ENCODE data around the gene ISLR.

DNA sequence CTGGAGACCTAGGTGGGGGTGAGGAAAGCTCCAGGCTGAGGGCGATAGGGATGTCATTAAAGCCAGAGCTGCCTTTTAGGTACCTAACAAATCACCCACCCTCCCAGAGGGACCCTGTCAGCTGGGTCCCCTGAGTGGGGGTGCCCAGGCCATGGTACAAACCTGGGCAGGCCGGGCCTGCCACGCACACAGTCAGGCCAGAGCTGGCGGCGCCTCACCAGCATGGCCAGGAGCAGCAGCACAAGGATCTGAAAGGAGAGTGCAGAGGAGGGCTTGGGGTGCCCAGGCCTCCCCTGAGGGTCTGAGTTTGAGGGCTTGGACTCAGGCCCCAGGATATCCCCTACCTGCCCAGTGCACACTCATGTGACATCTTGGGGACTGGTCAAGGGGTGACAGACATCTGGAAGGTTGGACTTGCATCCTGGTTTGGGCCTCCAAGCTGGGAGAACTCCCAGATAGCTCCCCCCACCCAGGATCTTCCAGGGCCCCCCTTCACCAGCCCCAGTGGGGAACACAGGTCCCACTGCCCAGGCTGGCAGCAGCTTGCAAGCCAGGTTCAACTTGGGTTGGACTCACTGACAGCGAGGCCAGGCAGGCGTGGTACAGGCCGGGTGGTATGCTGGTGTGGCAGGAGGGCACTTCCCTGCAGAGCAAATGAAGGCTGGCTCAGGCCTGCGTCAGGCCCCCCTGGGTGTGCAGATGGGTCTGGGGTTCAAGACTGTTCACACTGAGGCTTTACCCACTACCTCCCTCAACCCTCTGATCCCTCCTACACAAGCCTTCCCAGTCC lies 23.9 kb downstream of the ISLR start:
- TF ChIP-seq HDAC1 (IDR thresholded peaks at IDR 0.05) (no peak), FOXM1 (IDR thresholded peaks at IDR 0.05; ENCODE audit: low read depth) (no peak), FOXM1 (CRISPR knock-in tag; IDR thresholded peaks at IDR 0.05; ENCODE audit: low read depth) (no peak), CREB1 (IDR thresholded peaks at IDR 0.05) (no peak), CREB1 (CRISPR knock-in tag; IDR thresholded peaks at IDR 0.05) (no peak), MAZ (CRISPR knock-in tag; conservative IDR thresholded peaks at IDR 0.05 in 1 of 2, IDR thresholded peaks at IDR 0.05 in 1 of 2) (no peak), ETV6 (IDR thresholded peaks at IDR 0.05; ENCODE audit: borderline replicate concordance in 1 of 2, low read depth in 2 of 2, low read length in 1 of 2) (no peak), ETV6 (CRISPR knock-in tag; IDR thresholded peaks at IDR 0.05; ENCODE audit: borderline replicate concordance) (no peak), SP1 (CRISPR knock-in tag; IDR thresholded peaks at IDR 0.05) (no peak), NRF1 (conservative IDR thresholded peaks at IDR 0.05 in 1 of 2, IDR thresholded peaks at IDR 0.05 in 1 of 2) (no peak), ZNF165 (CRISPR knock-in tag; IDR thresholded peaks at IDR 0.05; ENCODE audit: borderline replicate concordance) (no peak), FOXJ3 (CRISPR knock-in tag; IDR thresholded peaks at IDR 0.05) (no peak), ZNF121 (CRISPR knock-in tag; conservative IDR thresholded peaks at IDR 0.05) (no peak)
- TF ChIP-seq, protein P1, sequence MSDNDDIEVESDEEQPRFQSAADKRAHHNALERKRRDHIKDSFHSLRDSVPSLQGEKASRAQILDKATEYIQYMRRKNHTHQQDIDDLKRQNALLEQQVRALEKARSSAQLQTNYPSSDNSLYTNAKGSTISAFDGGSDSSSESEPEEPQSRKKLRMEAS (CRISPR knock-in tag; IDR thresholded peaks at IDR 0.05), result no peak
- TF ChIP-seq, protein P2, sequence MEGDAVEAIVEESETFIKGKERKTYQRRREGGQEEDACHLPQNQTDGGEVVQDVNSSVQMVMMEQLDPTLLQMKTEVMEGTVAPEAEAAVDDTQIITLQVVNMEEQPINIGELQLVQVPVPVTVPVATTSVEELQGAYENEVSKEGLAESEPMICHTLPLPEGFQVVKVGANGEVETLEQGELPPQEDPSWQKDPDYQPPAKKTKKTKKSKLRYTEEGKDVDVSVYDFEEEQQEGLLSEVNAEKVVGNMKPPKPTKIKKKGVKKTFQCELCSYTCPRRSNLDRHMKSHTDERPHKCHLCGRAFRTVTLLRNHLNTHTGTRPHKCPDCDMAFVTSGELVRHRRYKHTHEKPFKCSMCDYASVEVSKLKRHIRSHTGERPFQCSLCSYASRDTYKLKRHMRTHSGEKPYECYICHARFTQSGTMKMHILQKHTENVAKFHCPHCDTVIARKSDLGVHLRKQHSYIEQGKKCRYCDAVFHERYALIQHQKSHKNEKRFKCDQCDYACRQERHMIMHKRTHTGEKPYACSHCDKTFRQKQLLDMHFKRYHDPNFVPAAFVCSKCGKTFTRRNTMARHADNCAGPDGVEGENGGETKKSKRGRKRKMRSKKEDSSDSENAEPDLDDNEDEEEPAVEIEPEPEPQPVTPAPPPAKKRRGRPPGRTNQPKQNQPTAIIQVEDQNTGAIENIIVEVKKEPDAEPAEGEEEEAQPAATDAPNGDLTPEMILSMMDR (IDR thresholded peaks at IDR 0.05 in 2 of 3, conservative IDR thresholded peaks at IDR 0.05 in 1 of 3; ENCODE audit: insufficient read depth in 2 of 3, low read depth in 1 of 3, low read length in 3 of 3), result no peak
- TF ChIP-seq, protein P3, sequence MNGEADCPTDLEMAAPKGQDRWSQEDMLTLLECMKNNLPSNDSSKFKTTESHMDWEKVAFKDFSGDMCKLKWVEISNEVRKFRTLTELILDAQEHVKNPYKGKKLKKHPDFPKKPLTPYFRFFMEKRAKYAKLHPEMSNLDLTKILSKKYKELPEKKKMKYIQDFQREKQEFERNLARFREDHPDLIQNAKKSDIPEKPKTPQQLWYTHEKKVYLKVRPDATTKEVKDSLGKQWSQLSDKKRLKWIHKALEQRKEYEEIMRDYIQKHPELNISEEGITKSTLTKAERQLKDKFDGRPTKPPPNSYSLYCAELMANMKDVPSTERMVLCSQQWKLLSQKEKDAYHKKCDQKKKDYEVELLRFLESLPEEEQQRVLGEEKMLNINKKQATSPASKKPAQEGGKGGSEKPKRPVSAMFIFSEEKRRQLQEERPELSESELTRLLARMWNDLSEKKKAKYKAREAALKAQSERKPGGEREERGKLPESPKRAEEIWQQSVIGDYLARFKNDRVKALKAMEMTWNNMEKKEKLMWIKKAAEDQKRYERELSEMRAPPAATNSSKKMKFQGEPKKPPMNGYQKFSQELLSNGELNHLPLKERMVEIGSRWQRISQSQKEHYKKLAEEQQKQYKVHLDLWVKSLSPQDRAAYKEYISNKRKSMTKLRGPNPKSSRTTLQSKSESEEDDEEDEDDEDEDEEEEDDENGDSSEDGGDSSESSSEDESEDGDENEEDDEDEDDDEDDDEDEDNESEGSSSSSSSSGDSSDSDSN (IDR thresholded peaks at IDR 0.05; ENCODE audit: borderline replicate concordance in 1 of 2, low read depth in 2 of 2, low read length in 2 of 2), result no peak
- TF ChIP-seq, protein P4, sequence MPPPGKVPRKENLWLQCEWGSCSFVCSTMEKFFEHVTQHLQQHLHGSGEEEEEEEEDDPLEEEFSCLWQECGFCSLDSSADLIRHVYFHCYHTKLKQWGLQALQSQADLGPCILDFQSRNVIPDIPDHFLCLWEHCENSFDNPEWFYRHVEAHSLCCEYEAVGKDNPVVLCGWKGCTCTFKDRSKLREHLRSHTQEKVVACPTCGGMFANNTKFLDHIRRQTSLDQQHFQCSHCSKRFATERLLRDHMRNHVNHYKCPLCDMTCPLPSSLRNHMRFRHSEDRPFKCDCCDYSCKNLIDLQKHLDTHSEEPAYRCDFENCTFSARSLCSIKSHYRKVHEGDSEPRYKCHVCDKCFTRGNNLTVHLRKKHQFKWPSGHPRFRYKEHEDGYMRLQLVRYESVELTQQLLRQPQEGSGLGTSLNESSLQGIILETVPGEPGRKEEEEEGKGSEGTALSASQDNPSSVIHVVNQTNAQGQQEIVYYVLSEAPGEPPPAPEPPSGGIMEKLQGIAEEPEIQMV (tag; conservative IDR thresholded peaks at IDR 0.05; ENCODE audit: low read depth), result no peak
